HCT116 (cell line): ENCODE results near the gene LTB. TPM values are rescaled to one million over a fixed set of nuclear protein-coding genes. Genes with fewer than 3 reads are reported as not detected.

Experiments
- ATAC-seq: fragments of 200-7000 bp; cut with Tn5 transposase; 2 replicates; pipeline ENCODE4 v1.9.1; 2020; ENCODE audit warnings: mild to moderate bottlenecking, moderate library complexity
- BruUV-seq: library from RNA; stranded (reverse); fragments of 400-500 nt; replicated peaks from 2 replicates; lab custom pipeline; 2021; lab: Mats Ljungman, UMichigan
- CTCF ChIA-PET: fragments of 300-600 bp; sonication (Branson Sonifier 250); formaldehyde crosslinking; loops from one replicate; lab custom pipeline; 2021; ENCODE audit warnings: antibody characterized with exemption; lab: Charles Lee
- POLR2A ChIA-PET: fragments of 300-600, 350-600 bp; sonication (Branson Sonifier 250); formaldehyde crosslinking; loops from one replicate; lab custom pipeline; 2021; ENCODE audit warnings: antibody characterized with exemption; lab: Charles Lee
- RAD21 ChIA-PET, 2 experiments: fragments of 300-600 bp; sonication (Branson Sonifier 250); formaldehyde crosslinking; loops; one replicate each; lab custom pipeline; 2023; ENCODE audit warnings: low total read pairs in 2 of 2; ENCODE audit not compliant: uncharacterized antibody in 2 of 2, unreplicated experiment in 2 of 2, low non-redundant PET in 1 of 2; lab: Charles Lee
- DNase-seq: peaks from one replicate; pipeline ENCODE4 v3.0.0-alpha.2; 2010; ENCODE audit warnings: low read depth, low spot score
- H2AFZ ChIP-seq: fragments of 200-600 bp; shearing (Covaris generic), sonication (generic); 2 replicates; pipeline ENCODE4 v1.6.1; 2017; ENCODE audit warnings: low read depth, mixed run types, mixed read lengths, antibody characterized with exemption, low read length; ENCODE audit not compliant: poor library complexity, severe bottlenecking
- H3K27ac ChIP-seq: 2 replicates; pipeline ENCODE4 v1.5.1; 2012; ENCODE audit warnings: low read depth, low read length
- H3K27me3 ChIP-seq: fragments of 200-600 bp; sonication (generic); 2 replicates; pipeline ENCODE4 v1.6.1; 2016; ENCODE audit warnings: mixed run types, low read length, mixed read lengths; ENCODE audit not compliant: insufficient read depth
- H3K36me3 ChIP-seq, 2 experiments: fragments of 200-500 bp in 1 of 2; fragments of 200-600 bp in 1 of 2; sonication (Bioruptor generic) in 1 of 2; sonication (generic) in 1 of 2; 2 replicates each; pipeline versions ENCODE4 v1.5.1 to v1.6.1; 2014 to 2016; ENCODE audit warnings: low read length in 2 of 2, inconsistent platforms in 1 of 2, mixed read lengths in 1 of 2, mixed run types in 1 of 2; ENCODE audit not compliant: insufficient read depth in 2 of 2, control insufficient read depth in 1 of 2
- H3K4me1 ChIP-seq, 2 experiments: fragments of 200-600 bp in 1 of 2; sonication (generic) in 1 of 2; 2 replicates each; pipeline versions ENCODE4 v1.5.1 to v1.6.1; 2012 to 2017; ENCODE audit warnings: low read length in 2 of 2, inconsistent platforms in 1 of 2, mild to moderate bottlenecking in 1 of 2, mixed read lengths in 1 of 2, mixed run types in 1 of 2, moderate library complexity in 1 of 2; ENCODE audit not compliant: insufficient read depth in 2 of 2, control insufficient read depth in 1 of 2
- H3K4me2 ChIP-seq: fragments of 200-600 bp; sonication (generic); 2 replicates; pipeline ENCODE4 v1.6.1; 2017; ENCODE audit warnings: mixed run types, low read length, mixed read lengths
- H3K4me3 ChIP-seq, 2 experiments: fragments of 200-600 bp in 1 of 2; sonication (generic) in 1 of 2; replicated peaks in 1 of 2; 2 replicates each; pipeline ENCODE4 v1.5.1; 2011 to 2016; ENCODE audit warnings: low read length in 2 of 2, control low read depth in 1 of 2, low read depth in 1 of 2, mild to moderate bottlenecking in 1 of 2, mixed read lengths in 1 of 2, mixed run types in 1 of 2
- H3K79me2 ChIP-seq: fragments of 200-600 bp; sonication (generic); 2 replicates; pipeline ENCODE4 v1.6.1; 2017; ENCODE audit warnings: mild to moderate bottlenecking, mixed run types, low read length, moderate library complexity, mixed read lengths; ENCODE audit not compliant: insufficient read depth
- H3K9ac ChIP-seq: fragments of 200-600 bp; sonication (generic); 2 replicates; pipeline ENCODE4 v1.6.1; 2016; ENCODE audit warnings: low read length, mixed read lengths
- H3K9me2 ChIP-seq: fragments of 200-600 bp; sonication (generic), shearing (Covaris generic); 2 replicates; pipeline ENCODE4 v1.6.1; 2017; ENCODE audit warnings: mixed run types, mild to moderate bottlenecking, moderate library complexity; ENCODE audit not compliant: insufficient read depth
- H3K9me3 ChIP-seq, 2 experiments: fragments of 200-500 bp in 1 of 2; fragments of 200-600 bp in 1 of 2; sonication (Bioruptor generic) in 1 of 2; sonication (generic) in 1 of 2; 2 replicates each; pipeline ENCODE4 v1.6.1; 2014 to 2017; ENCODE audit warnings: low read length in 2 of 2, mixed read lengths in 2 of 2, inconsistent platforms in 1 of 2, low read depth in 1 of 2, mild to moderate bottlenecking in 1 of 2, mixed run types in 1 of 2, moderate library complexity in 1 of 2; ENCODE audit not compliant: control insufficient read depth in 1 of 2, insufficient read depth in 1 of 2
- H4K20me1 ChIP-seq: fragments of 200-600 bp; sonication (generic), shearing (Covaris generic); 2 replicates; pipeline ENCODE4 v1.6.1; 2017; ENCODE audit warnings: mixed run types, mild to moderate bottlenecking, moderate library complexity; ENCODE audit not compliant: insufficient read depth
- ATF3 ChIP-seq: IDR thresholded peaks from 2 replicates; pipeline ENCODE4 v1.6.1; 2012
- CBX3 ChIP-seq: IDR thresholded peaks from 2 replicates; pipeline ENCODE4 v1.6.1; 2012; ENCODE audit warnings: low read depth
- CTCF ChIP-seq, 3 experiments: fragments of 200-600 bp in 1 of 3; sonication (generic) in 1 of 3; IDR thresholded peaks in 2 of 3; conservative IDR thresholded peaks in 1 of 3; 2 replicates each; pipeline ENCODE4 v1.5.1; 2012 to 2017; ENCODE audit warnings: low read depth in 2 of 3, low read length in 2 of 3, antibody characterized with exemption in 1 of 3, borderline replicate concordance in 1 of 3, control low read depth in 1 of 3, mild to moderate bottlenecking in 1 of 3, mixed read lengths in 1 of 3, mixed run types in 1 of 3, moderate library complexity in 1 of 3; ENCODE audit not compliant: insufficient read depth in 1 of 3
- EGR1 ChIP-seq: IDR thresholded peaks from 2 replicates; pipeline ENCODE4 v1.6.1; 2012; ENCODE audit warnings: low read depth
- ELF1 ChIP-seq: IDR thresholded peaks from 2 replicates; pipeline ENCODE4 v1.6.1; 2012; ENCODE audit warnings: low read depth, borderline replicate concordance
- EZH2phosphoT487 ChIP-seq: fragments of 200-600 bp; IDR thresholded peaks from 2 replicates; pipeline ENCODE4 v1.6.1; 2018; ENCODE audit warnings: antibody characterized with exemption, borderline replicate concordance
- JUND ChIP-seq: IDR thresholded peaks from 2 replicates; pipeline ENCODE4 v1.6.1; 2012
- POLR2A ChIP-seq: IDR thresholded peaks from 2 replicates; pipeline ENCODE4 v1.7.0; 2011; ENCODE audit warnings: borderline replicate concordance; ENCODE audit not compliant: insufficient read depth, insufficient read length; ENCODE audit errors: extremely low read depth
- POLR2AphosphoS5 ChIP-seq: IDR thresholded peaks from 2 replicates; pipeline ENCODE4 v1.6.1; 2011; ENCODE audit warnings: mild to moderate bottlenecking, low read depth, low read length, moderate library complexity
- RAD21 ChIP-seq: IDR thresholded peaks from 2 replicates; pipeline ENCODE4 v1.6.1; 2012; ENCODE audit warnings: low read depth, mild to moderate bottlenecking
- SIN3A ChIP-seq: IDR thresholded peaks from 2 replicates; pipeline ENCODE4 v1.6.1; 2012; ENCODE audit warnings: low read depth
- TCF7L2 ChIP-seq: IDR thresholded peaks from 2 replicates; pipeline ENCODE4 v1.7.0; 2011; ENCODE audit warnings: borderline replicate concordance, inconsistent platforms; ENCODE audit not compliant: insufficient read depth, insufficient read length; ENCODE audit errors: extremely low read depth
- YY1 ChIP-seq: IDR thresholded peaks from 2 replicates; pipeline ENCODE4 v1.6.1; 2011; ENCODE audit warnings: low read length, low read depth, moderate library complexity, mild to moderate bottlenecking; ENCODE audit not compliant: insufficient replicate concordance; ENCODE audit errors: extremely low read depth
- ZNF274 ChIP-seq: fragments of 200-500 bp; sonication (Bioruptor generic); IDR thresholded peaks from 2 replicates; pipeline ENCODE4 v1.6.1; 2014; ENCODE audit warnings: mild to moderate bottlenecking, low read depth, low read length, inconsistent platforms
- intact Hi-C: fragments of 100-400 bp; cut with micrococcal nuclease; formaldehyde crosslinking; loops from 2 replicates; pipeline ENCODE4 v1.10.0; 2022
- total RNA-seq: library from RNA; stranded (reverse); gene quantifications from one replicate; pipeline ENCODE4 v1.2.1, GENCODE V29; 2021; ENCODE audit not compliant: unreplicated experiment
- TF ChIP-seq, protein P1 (sequence below): IDR thresholded peaks from 2 replicates; pipeline ENCODE4 v1.6.1; 2011; ENCODE audit warnings: mild to moderate bottlenecking, low read length, moderate library complexity; ENCODE audit not compliant: insufficient replicate concordance; ENCODE audit errors: extremely low read depth

Gene LTB
- total RNA-seq, 1 experiment from 2014 or later = 0.64 TPM

- TF ChIP-seq EZH2phosphoT487 = no peak
- TF ChIP-seq EGR1 = no peak
Measured at GRCh38 chr6:31559606-31559957, 22.6 kb downstream of the LTB start (continued).

DNA sequence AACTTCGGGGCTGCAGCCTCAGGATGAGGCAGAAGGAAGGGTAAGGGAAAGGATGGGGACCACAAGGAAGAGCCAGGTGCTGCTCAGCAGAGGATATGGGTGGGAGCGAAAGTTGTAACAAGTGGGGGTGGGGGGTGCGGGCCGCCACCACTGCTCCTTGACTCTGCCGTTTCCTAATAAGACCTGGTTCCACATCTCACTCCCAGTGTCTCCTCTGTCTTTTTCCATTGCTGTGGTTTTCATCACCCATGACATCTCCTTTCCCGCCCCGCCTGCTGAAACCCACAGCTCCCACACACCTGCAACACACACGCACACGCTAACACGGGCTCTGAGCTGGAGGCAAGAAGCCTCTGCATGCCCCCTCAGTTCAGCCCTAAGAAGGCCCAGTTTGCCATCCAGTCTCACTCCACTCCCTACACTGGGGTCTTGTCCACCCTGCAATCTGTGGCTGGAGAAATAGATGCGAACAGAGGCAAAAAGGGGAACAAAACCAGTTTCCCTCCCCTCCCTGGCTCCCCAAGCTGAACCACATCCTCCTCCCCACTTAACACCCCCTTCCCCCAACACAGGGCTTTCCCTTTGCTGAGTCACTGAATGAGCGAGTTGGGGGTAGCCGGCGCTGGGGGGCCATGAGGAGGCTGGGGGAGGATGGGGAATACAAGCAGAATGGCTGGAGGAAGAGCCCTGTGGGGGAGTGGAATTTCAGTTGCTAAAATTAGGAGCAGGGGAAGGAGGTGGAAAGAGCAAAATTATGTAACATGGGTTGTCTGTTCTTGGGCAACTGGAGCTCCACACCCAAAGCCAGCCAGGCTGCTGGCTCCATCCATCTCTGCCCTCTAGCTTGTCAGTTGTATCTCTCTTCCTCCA lies 23.4 kb downstream of the LTB start:
- Histone ChIP-seq H4K20me1 (no peaks in the 10 kb centered on the region), H3K27ac (no peak overlapping the region), H3K9ac (no peak overlapping the region), H3K9me2 (no peaks in the 10 kb centered on the region), H2AFZ (no peak overlapping the region), H3K9me3 (no peaks in the 10 kb centered on the region), H3K27me3 (no peaks in the 10 kb centered on the region), H3K4me2 (peak overlapping the region; percentile 72; the same call in 1 of the 2 replicates), H3K36me3 (peaks cover 19 to 20% of the 10 kb centered on the region in 2 experiments), H3K4me3 (no peak overlapping the region), H3K79me2 (peaks cover 6% of the 10 kb centered on the region; the same call in 1 of the 2 replicates), H3K4me1 (peaks cover 5 to 24% of the 10 kb centered on the region in 2 experiments; a peak in 3 of 4 replicates)
- ATAC-seq (no peak), DNase-seq (no peak)
- POLR2A ChIA-PET = no interaction called here
- no TSS peak for BruUV-seq
- RAD21 ChIA-PET = no interaction called here
- intact Hi-C loops = no loop called here
- CTCF ChIA-PET = no interaction called here
- no peak for TF ChIP-seq CTCF (IDR thresholded peaks at IDR 0.05 in 2 of 3, conservative IDR thresholded peaks at IDR 0.05 in 1 of 3; ENCODE audit: borderline replicate concordance in 1 of 3, insufficient read depth in 1 of 3, low read depth in 2 of 3, low read length in 2 of 3)
- TF ChIP-seq EZH2phosphoT487 = no peak
- TF ChIP-seq ELF1 = no peak
- TF ChIP-seq POLR2A = no peak
- TF ChIP-seq ATF3 = no peak
- TF ChIP-seq, protein P1, sequence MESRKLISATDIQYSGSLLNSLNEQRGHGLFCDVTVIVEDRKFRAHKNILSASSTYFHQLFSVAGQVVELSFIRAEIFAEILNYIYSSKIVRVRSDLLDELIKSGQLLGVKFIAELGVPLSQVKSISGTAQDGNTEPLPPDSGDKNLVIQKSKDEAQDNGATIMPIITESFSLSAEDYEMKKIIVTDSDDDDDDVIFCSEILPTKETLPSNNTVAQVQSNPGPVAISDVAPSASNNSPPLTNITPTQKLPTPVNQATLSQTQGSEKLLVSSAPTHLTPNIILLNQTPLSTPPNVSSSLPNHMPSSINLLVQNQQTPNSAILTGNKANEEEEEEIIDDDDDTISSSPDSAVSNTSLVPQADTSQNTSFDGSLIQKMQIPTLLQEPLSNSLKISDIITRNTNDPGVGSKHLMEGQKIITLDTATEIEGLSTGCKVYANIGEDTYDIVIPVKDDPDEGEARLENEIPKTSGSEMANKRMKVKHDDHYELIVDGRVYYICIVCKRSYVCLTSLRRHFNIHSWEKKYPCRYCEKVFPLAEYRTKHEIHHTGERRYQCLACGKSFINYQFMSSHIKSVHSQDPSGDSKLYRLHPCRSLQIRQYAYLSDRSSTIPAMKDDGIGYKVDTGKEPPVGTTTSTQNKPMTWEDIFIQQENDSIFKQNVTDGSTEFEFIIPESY = no peak
- no peak for TF ChIP-seq TCF7L2
- TF ChIP-seq CBX3 = no peak
- no peak for TF ChIP-seq ZNF274
- TF ChIP-seq YY1 = no peak
- TF ChIP-seq EGR1 = no peak
- no peak for TF ChIP-seq POLR2AphosphoS5
- TF ChIP-seq SIN3A = no peak
- no peak for TF ChIP-seq RAD21
- TF ChIP-seq JUND = no peak
